Measurements from ENCODE around the gene PPP2R2C. TPM values are rescaled to one million over a fixed set of nuclear protein-coding genes. Genes with fewer than 3 reads are reported as not detected.
A peak's percentile ranks its signal among the peaks of the same experiment; 100 is the strongest.

PPP2R2C gene
- total RNA-seq, 1 experiment from 2014 or later = 9.5 TPM

GRCh38 chr4:6328526-6328925, 143.9 kb downstream of the PPP2R2C start:
- ChIA-PET POLR2A (ENCODE audit: unreplicated experiment) (no interaction called here), CTCF (interaction anchor here (1.4 kb wide), 1 partner anchor 77 kb away, joined by 3 read pairs; no protein-coding TSS in a partner anchor)
- H3K9me2 ChIP-seq (replicated peaks; ENCODE audit: low read length) = no peaks in the 10 kb centered on the region
- no TSS peak for BruUV-seq (replicated peaks)
- no peaks in the 10 kb centered on the region for H3F3A ChIP-seq (ENCODE audit: low read length, unreplicated experiment)
- TF ChIP-seq EZH2phosphoT487 (IDR thresholded peaks at IDR 0.05; ENCODE audit: borderline replicate concordance, low read length) (no peak), EZH2 (IDR thresholded peaks at IDR 0.05; ENCODE audit: low read length, unreplicated experiment) (no peak), CTCF (conservative IDR thresholded peaks at IDR 0.05; ENCODE audit: low read depth, low read length) (no peak)
- intact Hi-C loops (cut with micrococcal nuclease) = no loop called here
- no peak overlapping the region for H3K4me3 ChIP-seq (ENCODE audit: low read length)
- no peak overlapping the region for H2AFZ ChIP-seq (ENCODE audit: low read length)
- no peaks in the 10 kb centered on the region for H3K27me3 ChIP-seq (ENCODE audit: low read length)
- H3K9me3 ChIP-seq (ENCODE audit: low read length) = no peaks in the 10 kb centered on the region
- no peak overlapping the region for H3K4me2 ChIP-seq (ENCODE audit: low read length)
- no peaks in the 10 kb centered on the region for H3K79me2 ChIP-seq (ENCODE audit: low read length)
- no peaks in the 10 kb centered on the region for H4K20me1 ChIP-seq (ENCODE audit: low read length)
- H3K9ac ChIP-seq (ENCODE audit: low read length) = no peak overlapping the region
- no peaks in the 10 kb centered on the region for H3K36me3 ChIP-seq (ENCODE audit: low read depth, low read length)
- no peak for DNase-seq
- peaks cover 18% of the 10 kb centered on the region for H3K4me1 ChIP-seq (ENCODE audit: insufficient read depth, low read length)
- no peak for ATAC-seq
- H3K27ac ChIP-seq (ENCODE audit: low read length) = no peak overlapping the region

GRCh38 chr4:6327220-6327917, 145.0 kb downstream of the PPP2R2C start:
- Histone ChIP-seq H3K79me2 (ENCODE audit: low read length) (no peaks in the 10 kb centered on the region), H2AFZ (ENCODE audit: low read length) (no peak overlapping the region), H3K4me2 (ENCODE audit: low read length) (no peak overlapping the region), H3K4me3 (ENCODE audit: low read length) (no peak overlapping the region), H3K27me3 (ENCODE audit: low read length) (no peaks in the 10 kb centered on the region), H3K9ac (ENCODE audit: low read length) (no peak overlapping the region), H3K27ac (ENCODE audit: low read length) (no peak overlapping the region), H3K9me3 (ENCODE audit: low read length) (no peaks in the 10 kb centered on the region), H3F3A (ENCODE audit: low read length, unreplicated experiment) (no peaks in the 10 kb centered on the region), H3K36me3 (ENCODE audit: low read depth, low read length) (no peaks in the 10 kb centered on the region), H3K9me2 (replicated peaks; ENCODE audit: low read length) (no peaks in the 10 kb centered on the region), H4K20me1 (ENCODE audit: low read length) (no peaks in the 10 kb centered on the region), H3K4me1 (ENCODE audit: insufficient read depth, low read length) (peaks cover 18% of the 10 kb centered on the region)
- ChIA-PET POLR2A (ENCODE audit: unreplicated experiment) (no interaction called here), CTCF (interaction anchor here (0.7 to 1.1 kb wide), 4 partner anchors 17 to 78 kb away, joined by 4 to 6 read pairs (median 6); no protein-coding TSS in a partner anchor)
- ATAC-seq = peak; percentile 73
- no TSS peak for BruUV-seq (replicated peaks)
- intact Hi-C loops (cut with micrococcal nuclease) = loop anchor here (1.0 kb wide), 2 partner anchors 63 to 77 kb away; no protein-coding TSS in a partner anchor
- TF ChIP-seq EZH2 (IDR thresholded peaks at IDR 0.05; ENCODE audit: low read length, unreplicated experiment) (no peak), EZH2phosphoT487 (IDR thresholded peaks at IDR 0.05; ENCODE audit: borderline replicate concordance, low read length) (no peak), CTCF (conservative IDR thresholded peaks at IDR 0.05; ENCODE audit: low read depth, low read length) (peak; percentile 77)
- peak; percentile 69 for DNase-seq

Measured in PC-3 (cell line).